MM.1S (cell line): ENCODE data around the gene ANTXR1.

Experiments used
- DNase-seq: peaks from one replicate; pipeline ENCODE4 v3.0.0-alpha.2; 2015
- H2AFZ ChIP-seq: fragments of 300-600 bp; sonication (generic); 2 replicates; pipeline ENCODE4 v1.6.0; 2016; ENCODE audit warnings: antibody characterized with exemption, low read length
- H3F3A ChIP-seq: fragments of 300-600 bp; sonication (generic); 2 replicates; pipeline ENCODE4 v1.6.1; 2016; ENCODE audit warnings: mild to moderate bottlenecking, antibody characterized with exemption, low read length, moderate library complexity, mixed read lengths; ENCODE audit not compliant: insufficient read depth
- H3K27ac ChIP-seq: fragments of 300-600 bp; sonication (generic); 2 replicates; pipeline ENCODE4 v1.5.1; 2016; ENCODE audit warnings: mild to moderate bottlenecking, low read length
- H3K27me3 ChIP-seq: fragments of 300-600 bp; sonication (generic); replicated peaks from 2 replicates; pipeline ENCODE4 v1.6.0; 2016; ENCODE audit warnings: low read length; ENCODE audit not compliant: insufficient read depth
- H3K36me3 ChIP-seq: fragments of 300-600 bp; sonication (generic); replicated peaks from 2 replicates; pipeline ENCODE4 v1.6.1; 2016; ENCODE audit warnings: mild to moderate bottlenecking, low read length, mixed read lengths; ENCODE audit not compliant: insufficient read depth
- H3K4me1 ChIP-seq: fragments of 300-600 bp; sonication (generic); 2 replicates; pipeline ENCODE4 v1.6.1; 2016; ENCODE audit warnings: low read length, mixed read lengths
- H3K4me2 ChIP-seq: fragments of 300-600 bp; sonication (generic); 2 replicates; pipeline ENCODE4 v1.6.0; 2016; ENCODE audit warnings: low read depth, low read length
- H3K4me3 ChIP-seq: fragments of 300-600 bp; sonication (generic); 2 replicates; pipeline ENCODE4 v1.5.1; 2016; ENCODE audit warnings: low read length, mixed read lengths
- H3K79me2 ChIP-seq: fragments of 300-600 bp; sonication (generic); 2 replicates; pipeline ENCODE4 v1.6.1; 2016; ENCODE audit warnings: mixed run types, low read length, mixed read lengths
- H3K9ac ChIP-seq: fragments of 300-600 bp; sonication (generic); 2 replicates; pipeline ENCODE4 v1.6.1; 2016; ENCODE audit warnings: low read length, mixed read lengths
- H3K9me2 ChIP-seq: fragments of 300-600 bp; sonication (generic); replicated peaks from 2 replicates; pipeline ENCODE4 v1.6.1; 2016; ENCODE audit warnings: mild to moderate bottlenecking, low read length, mixed read lengths; ENCODE audit not compliant: insufficient read depth
- H3K9me3 ChIP-seq: fragments of 300-600 bp; sonication (generic); replicated peaks from 2 replicates; pipeline ENCODE4 v1.6.1; 2016; ENCODE audit warnings: mild to moderate bottlenecking, low read length, mixed read lengths; ENCODE audit not compliant: insufficient read depth
- H4K20me1 ChIP-seq: fragments of 300-600 bp; sonication (generic); 2 replicates; pipeline ENCODE4 v1.6.1; 2016; ENCODE audit warnings: mild to moderate bottlenecking, low read length, moderate library complexity, mixed read lengths; ENCODE audit not compliant: insufficient read depth
- CTCF ChIP-seq: fragments of 300-600 bp; sonication (generic); IDR thresholded peaks from 2 replicates; pipeline ENCODE4 v1.5.1; 2016; ENCODE audit warnings: antibody characterized with exemption, low read length, mixed read lengths
- EZH2 ChIP-seq: fragments of 300-600 bp; sonication (generic); optimal IDR thresholded peaks from 2 replicates; pipeline ENCODE3; 2017; ENCODE audit warnings: low read depth, mild to moderate bottlenecking, antibody characterized with exemption, low read length, mixed read lengths
- EZH2phosphoT487 ChIP-seq: fragments of 300-600 bp; sonication (generic); IDR thresholded peaks from 2 replicates; pipeline ENCODE4 v1.6.1; 2018; ENCODE audit warnings: antibody characterized with exemption, low read length

The ANTXR1 gene

DNA sequence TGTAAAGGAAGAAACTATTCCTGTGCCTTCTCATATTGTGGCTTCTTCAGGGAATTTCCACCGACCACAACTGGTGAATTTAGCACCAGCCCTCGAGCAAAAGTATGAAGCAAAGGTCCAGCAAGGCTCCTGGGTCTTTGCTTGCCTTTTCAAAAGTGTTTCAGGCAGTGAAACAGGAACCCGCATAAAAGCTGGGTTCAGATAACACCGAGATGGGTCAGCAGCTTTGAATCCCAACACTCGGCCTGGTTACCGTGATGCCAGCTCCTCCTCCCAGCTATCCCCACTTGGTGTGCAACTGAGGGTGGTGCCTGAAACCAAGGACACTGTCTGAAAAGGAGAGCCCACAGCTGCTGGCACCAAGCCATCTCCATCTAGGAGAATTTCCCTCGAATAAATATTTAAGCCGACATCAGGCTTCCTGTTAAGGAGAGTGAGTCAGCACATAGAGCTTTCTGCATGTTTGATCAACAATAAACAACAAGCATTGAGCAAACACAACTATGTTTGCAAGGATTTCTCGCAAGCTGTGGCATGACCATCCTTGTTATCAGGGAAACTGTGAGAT is 69.5 kb downstream of the ANTXR1 start:
- Histone ChIP-seq H3K27me3 (no peaks in the 10 kb centered on the region), H4K20me1 (no peaks in the 10 kb centered on the region), H3F3A (no peaks in the 10 kb centered on the region), H2AFZ (no peak overlapping the region), H3K9me3 (no peaks in the 10 kb centered on the region), H3K9ac (no peak overlapping the region), H3K36me3 (no peaks in the 10 kb centered on the region), H3K4me2 (no peak overlapping the region), H3K9me2 (no peaks in the 10 kb centered on the region), H3K79me2 (no peaks in the 10 kb centered on the region), H3K27ac (no peak overlapping the region), H3K4me3 (no peak overlapping the region), H3K4me1 (no peaks in the 10 kb centered on the region)
- no peak for TF ChIP-seq EZH2
- TF ChIP-seq CTCF = no peak
- no peak for TF ChIP-seq EZH2phosphoT487
- DNase-seq = no peak

DNA sequence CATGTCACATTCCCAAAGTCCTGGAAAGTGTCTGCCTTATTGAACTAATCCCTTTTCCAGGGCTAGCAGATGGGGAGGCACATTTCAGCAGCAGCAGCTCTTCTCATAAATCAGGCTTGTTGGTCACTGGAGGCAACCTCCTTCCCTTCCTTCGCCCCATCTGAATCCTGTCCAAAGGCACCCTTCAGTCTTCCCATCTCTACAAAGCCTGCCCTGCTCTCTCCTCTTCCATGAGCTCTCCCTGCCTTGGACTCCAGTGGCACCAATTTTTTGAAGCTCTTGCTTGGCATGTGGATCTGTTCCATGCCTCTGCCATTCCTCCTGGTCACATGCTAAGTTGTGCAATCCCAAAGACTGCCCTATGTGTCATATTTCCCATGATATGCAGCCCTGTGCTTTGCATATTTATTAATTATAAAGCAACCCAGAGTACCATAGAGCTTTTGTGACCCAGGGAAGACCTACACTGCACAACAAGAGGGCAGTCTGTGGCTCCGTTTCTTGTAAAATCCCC is 70.3 kb downstream of the ANTXR1 start:
- Histone ChIP-seq H3K9me2 (no peaks in the 10 kb centered on the region), H3K4me3 (no peak overlapping the region), H3K9ac (no peak overlapping the region), H3K36me3 (no peaks in the 10 kb centered on the region), H3F3A (no peaks in the 10 kb centered on the region), H3K4me2 (no peak overlapping the region), H3K27ac (no peak overlapping the region), H3K9me3 (no peaks in the 10 kb centered on the region), H3K79me2 (no peaks in the 10 kb centered on the region), H3K4me1 (no peaks in the 10 kb centered on the region), H2AFZ (no peak overlapping the region), H3K27me3 (no peaks in the 10 kb centered on the region), H4K20me1 (no peaks in the 10 kb centered on the region)
- no peak for TF ChIP-seq EZH2phosphoT487
- no peak for TF ChIP-seq EZH2
- TF ChIP-seq CTCF = no peak
- no peak for DNase-seq

GRCh38 chr2:69084492-69084891 is 71.5 kb downstream of the ANTXR1 start:
- no peaks in the 10 kb centered on the region for H3F3A ChIP-seq
- no peak overlapping the region for H3K4me3 ChIP-seq
- no peak overlapping the region for H3K27ac ChIP-seq
- no peaks in the 10 kb centered on the region for H3K36me3 ChIP-seq
- no peaks in the 10 kb centered on the region for H4K20me1 ChIP-seq
- no peaks in the 10 kb centered on the region for H3K27me3 ChIP-seq
- no peak overlapping the region for H2AFZ ChIP-seq
- TF ChIP-seq EZH2phosphoT487 (no peak), EZH2 (no peak), CTCF (no peak)
- H3K9me2 ChIP-seq = no peaks in the 10 kb centered on the region
- no peak overlapping the region for H3K4me2 ChIP-seq
- H3K9me3 ChIP-seq = no peaks in the 10 kb centered on the region
- H3K9ac ChIP-seq = no peak overlapping the region
- H3K4me1 ChIP-seq = no peaks in the 10 kb centered on the region
- no peaks in the 10 kb centered on the region for H3K79me2 ChIP-seq
- DNase-seq = no peak
